Fibroblast of the aortic adventitia (primary cell): Measurements from ENCODE around the gene ITIH4. TPM values are rescaled to one million over a fixed set of nuclear protein-coding genes. Genes with fewer than 3 reads are reported as not detected.

Source experiments
- DNase-seq: peaks from one replicate; pipeline ENCODE4 v3.0.0-alpha.2; 2010; ENCODE audit warnings: low read depth
- H3K4me3 ChIP-seq: 2 replicates; pipeline ENCODE4 v1.5.1; 2011; ENCODE audit warnings: low read depth, mild to moderate bottlenecking, control low read depth, low read length, moderate library complexity
- total RNA-seq: library from RNA; depleted of rRNA; stranded (reverse); fragments of >200 nt; gene quantifications from 2 replicates; pipeline ENCODE4 v1.2.3, GENCODE V29; 2012; ENCODE audit warnings: low replicate concordance
- TF ChIP-seq, protein P1 (sequence below): IDR thresholded peaks from 2 replicates; pipeline ENCODE4 v1.5.1; 2011; ENCODE audit warnings: mild to moderate bottlenecking, low read length, control low read depth, inconsistent platforms; ENCODE audit not compliant: insufficient read depth

Gene ITIH4
- total RNA-seq, 1 donor: 0.36 TPM

DNA sequence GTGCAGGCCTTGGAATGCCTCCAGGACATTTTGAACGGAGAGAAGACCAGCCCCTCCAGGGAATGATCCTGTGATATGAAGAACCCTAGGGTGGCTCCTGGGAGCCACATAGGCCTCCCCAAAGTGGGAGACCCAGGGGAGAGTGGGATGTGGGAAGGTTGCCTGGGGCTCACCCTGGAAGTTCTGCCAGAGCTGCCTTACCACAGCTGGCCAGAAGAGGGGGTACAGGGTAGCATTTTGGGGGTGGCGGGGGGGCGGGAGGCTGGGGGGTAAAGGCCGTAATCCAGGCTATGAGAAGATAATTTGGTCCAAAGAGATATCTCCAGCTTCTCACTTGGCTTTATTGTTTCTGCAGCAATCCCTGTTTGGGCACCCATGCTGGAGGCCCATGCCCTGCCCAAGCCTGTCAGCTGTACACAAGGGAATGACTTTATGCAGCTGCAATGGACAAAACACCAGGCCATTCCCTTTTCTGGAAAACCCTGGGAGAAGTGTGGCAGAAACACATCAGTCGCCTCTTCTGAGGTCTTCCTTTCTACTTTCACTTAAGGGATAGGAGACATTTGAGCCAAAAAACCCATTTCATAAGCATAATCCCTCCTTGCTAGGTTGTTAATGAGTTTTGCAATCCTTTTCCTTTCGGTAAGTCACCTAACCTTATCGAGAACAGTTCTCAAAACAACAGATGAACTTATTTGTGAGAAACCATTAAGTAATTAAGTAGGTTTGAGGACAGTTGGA is 15.4 kb upstream of the ITIH4 start:
- no peak for DNase-seq
- no peak overlapping the region for H3K4me3 ChIP-seq
- TF ChIP-seq, protein P1, sequence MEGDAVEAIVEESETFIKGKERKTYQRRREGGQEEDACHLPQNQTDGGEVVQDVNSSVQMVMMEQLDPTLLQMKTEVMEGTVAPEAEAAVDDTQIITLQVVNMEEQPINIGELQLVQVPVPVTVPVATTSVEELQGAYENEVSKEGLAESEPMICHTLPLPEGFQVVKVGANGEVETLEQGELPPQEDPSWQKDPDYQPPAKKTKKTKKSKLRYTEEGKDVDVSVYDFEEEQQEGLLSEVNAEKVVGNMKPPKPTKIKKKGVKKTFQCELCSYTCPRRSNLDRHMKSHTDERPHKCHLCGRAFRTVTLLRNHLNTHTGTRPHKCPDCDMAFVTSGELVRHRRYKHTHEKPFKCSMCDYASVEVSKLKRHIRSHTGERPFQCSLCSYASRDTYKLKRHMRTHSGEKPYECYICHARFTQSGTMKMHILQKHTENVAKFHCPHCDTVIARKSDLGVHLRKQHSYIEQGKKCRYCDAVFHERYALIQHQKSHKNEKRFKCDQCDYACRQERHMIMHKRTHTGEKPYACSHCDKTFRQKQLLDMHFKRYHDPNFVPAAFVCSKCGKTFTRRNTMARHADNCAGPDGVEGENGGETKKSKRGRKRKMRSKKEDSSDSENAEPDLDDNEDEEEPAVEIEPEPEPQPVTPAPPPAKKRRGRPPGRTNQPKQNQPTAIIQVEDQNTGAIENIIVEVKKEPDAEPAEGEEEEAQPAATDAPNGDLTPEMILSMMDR: peak; percentile 48

DNA sequence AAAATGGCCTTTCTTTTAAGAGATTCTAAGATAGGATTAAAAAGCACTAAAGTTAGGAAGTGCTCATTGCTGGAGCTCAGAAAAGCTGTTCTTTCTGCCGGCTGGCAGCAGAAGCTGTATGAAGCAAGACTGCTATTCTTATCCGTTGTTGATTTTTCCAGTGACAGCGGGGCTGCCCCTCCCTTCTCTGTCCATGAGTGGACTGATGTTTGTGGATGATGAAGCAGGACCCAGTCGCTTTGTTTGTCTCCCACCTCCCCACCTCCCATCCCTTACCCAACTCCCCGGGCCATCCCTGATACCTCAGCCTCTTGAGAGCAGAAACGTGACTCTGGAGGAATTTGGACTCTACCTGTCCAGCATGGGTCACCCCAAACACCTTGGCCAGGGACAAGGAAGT is 14.7 kb upstream of the ITIH4 start:
- no peak overlapping the region for H3K4me3 ChIP-seq
- peak; percentile 77 for DNase-seq
- TF ChIP-seq, protein P1: no peak

DNA sequence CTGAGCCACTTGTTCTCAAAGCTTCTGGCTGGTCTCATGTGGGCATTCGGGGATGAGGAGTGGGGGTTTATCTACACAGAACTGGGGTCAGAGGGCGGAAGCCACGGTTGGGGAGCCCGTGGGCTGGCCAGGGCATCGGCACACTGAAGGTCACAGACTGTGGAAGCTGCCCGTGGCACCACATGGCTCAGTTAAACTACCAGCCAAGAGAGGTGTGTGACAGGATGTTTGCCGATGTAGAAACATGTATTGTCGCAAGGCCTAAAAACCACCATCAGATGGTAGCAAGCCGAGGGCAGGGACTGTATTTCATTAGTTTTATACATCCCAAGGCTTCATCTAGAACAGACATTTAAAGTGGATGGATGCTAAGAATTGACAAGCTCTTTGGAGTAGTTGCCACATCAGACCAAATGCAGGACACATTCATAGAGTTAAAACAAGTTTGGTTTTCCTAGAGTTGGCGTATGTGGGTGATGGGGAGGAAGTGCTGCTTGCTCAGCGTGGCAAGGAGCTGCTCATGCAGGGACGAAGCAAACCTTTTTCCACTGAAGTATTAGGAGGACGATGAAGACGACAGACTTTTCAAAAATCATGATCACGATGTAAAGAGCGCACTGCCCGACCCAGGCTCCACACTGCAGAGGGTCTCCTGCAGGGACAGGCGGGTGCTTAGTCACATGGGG is 14.0 kb upstream of the ITIH4 start:
- no peak overlapping the region for H3K4me3 ChIP-seq
- no peak for DNase-seq
- TF ChIP-seq, protein P1: no peak

DNA sequence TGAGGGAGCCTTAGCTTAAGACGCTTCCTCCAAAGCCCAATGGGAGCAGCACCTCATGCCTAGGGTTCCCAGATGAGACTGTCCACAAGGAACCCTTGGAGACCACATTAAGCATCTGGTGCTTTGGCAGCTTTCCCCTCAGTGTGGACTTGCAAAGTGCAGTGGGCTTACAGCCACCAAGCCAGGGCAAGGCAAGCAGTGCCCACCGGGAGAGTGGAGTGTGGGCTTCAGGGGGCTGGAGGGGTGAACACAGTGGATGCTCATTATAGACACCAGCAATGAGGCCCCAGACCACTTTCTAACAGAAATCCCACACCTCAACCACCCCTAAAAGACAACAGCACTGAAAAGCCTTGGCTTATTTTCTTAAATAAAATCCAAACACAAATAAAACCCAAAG is 13.4 kb upstream of the ITIH4 start:
- H3K4me3 ChIP-seq: no peak overlapping the region
- DNase-seq: no peak
- TF ChIP-seq, protein P1: no peak

DNA sequence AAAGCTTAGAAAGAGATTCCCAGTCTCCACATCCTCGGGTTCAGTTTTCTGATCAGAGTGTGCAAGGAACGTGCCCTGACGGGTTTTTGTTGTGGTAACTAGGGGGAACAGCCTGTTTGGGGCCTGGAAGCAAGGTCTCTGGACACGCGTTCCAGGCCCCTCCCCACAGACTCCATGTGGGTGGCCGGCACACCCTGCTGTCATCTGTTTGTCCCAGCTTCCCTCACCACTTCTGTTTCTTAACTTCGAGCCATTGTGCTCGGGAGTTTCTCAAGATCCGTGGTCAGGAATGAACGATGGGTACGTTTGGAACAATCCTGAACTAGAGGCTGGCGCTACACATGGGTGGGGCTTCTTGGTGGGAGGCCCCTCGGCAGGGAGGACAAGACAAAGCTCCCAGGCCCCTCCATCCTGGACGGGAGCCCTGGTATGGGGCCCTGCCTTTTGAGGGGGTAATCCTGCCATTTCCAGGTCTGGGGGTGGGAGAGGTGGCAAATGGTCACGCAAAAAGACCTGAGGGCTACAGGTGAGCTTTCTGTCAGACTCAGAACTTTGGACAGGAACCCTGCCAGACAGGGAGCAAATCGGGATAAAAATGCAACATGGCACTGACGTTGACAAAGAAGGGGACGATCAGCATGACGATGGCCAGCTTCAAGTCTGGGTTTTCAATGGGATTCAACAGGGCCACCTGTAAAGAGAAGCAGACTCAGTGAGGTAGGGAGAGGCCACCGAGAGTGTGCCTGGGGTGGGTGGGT is 12.8 kb upstream of the ITIH4 start:
- TF ChIP-seq, protein P1: no peak
- no peak for DNase-seq
- H3K4me3 ChIP-seq: no peak overlapping the region

DNA sequence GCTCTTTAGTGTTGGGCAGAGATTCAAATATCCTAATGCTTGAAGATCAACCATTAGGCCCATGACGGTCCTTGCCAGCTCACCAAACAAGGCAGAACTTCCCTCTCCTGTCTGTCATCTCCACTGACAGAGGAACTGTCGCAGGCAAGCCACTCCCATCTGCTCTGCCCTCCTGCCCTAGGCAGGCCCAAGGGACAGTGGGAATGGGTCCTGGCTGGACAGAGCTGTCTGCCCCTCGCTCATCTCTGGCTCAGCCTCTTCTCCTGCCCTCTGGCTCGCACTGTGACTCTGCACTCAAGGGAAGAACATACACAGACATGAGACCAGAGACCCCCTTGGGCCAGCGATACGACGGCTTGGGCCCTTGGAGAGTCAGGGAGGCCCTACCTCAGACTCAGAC is 12.0 kb upstream of the ITIH4 start:
- TF ChIP-seq, protein P1: no peak
- no peak for DNase-seq
- H3K4me3 ChIP-seq: no peak overlapping the region
